Activated naive CD8-positive, alpha-beta T cell treated with anti-CD3 and anti-CD28 coated beads, Interleukin-2, amount 50 U/mL, for 24 hours (primary cell): ENCODE measurements around the gene SCT.
"Not testable (repeated sequence)": the region's sequence is repeated elsewhere in the genome, so short reads cannot be mapped to it uniquely, and the experiment has no call there.

Experiments
- ATAC-seq: fragments of 150-1000 bp; cut with Tn5 transposase; one replicate; pipeline ENCODE4 v1.10.0; 2021
- DNase-seq: peaks from one replicate; pipeline ENCODE4 v3.0.0; 2021
- H3K27ac Mint-ChIP-seq: one replicate; pipeline ENCODE4 v1.8.0; 2021; ENCODE audit warnings: mild to moderate bottlenecking, mixed read lengths
- H3K27me3 Mint-ChIP-seq: one replicate; pipeline ENCODE4 v1.8.0; 2021; ENCODE audit warnings: mixed read lengths
- H3K36me3 Mint-ChIP-seq: one replicate; pipeline ENCODE4 v1.8.0; 2021; ENCODE audit warnings: low read depth, mixed read lengths
- H3K4me1 Mint-ChIP-seq: one replicate; pipeline ENCODE4 v1.8.0; 2021; ENCODE audit warnings: mixed read lengths
- H3K4me3 Mint-ChIP-seq: one replicate; pipeline ENCODE4 v1.8.0; 2021; ENCODE audit warnings: mild to moderate bottlenecking, moderate library complexity, mixed read lengths
- H3K9me3 Mint-ChIP-seq: one replicate; pipeline ENCODE4 v1.8.0; 2021; ENCODE audit warnings: mixed read lengths

SCT gene

GRCh38 chr11:626475-627307 lies at the start of gene SCT:
SCT (minus strand) TSS chr11:627181; CDS start chr11:627143, 38 bp downstream.
- Mint-ChIP-seq H3K27me3 (peaks cover 13% of the 10 kb centered on the region), H3K4me3 (no peak within 1 kb of the TSS), H3K9me3 (no peaks in the 10 kb centered on the region), H3K27ac (no peak within 1 kb of the TSS), H3K4me1 (peaks cover 23% of the 10 kb centered on the region), H3K36me3 (peaks cover 2% of the 10 kb centered on the region)
- no peak for ATAC-seq
- peak; percentile 12 for DNase-seq

DNA sequence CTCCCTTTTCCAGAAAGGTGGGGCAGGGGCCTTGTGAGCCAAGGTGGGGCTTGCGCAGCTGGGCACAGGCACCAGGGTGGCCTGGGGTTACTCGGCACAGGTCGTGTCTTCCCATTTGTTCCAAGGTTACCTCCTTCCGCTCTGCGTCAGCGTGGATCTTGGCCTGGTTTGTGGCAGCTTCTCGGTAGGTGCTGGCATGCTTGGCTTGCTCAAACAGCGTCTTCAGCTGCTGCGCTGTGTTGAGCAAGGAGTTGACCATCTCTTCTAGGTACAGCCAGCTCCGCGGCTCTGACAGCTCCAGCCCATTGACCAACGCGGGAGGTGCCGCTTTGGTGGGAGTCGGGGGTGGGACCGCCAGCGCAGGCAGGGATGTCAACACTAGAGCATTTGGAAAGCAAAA lies 47.4 kb upstream of the SCT start:
- Mint-ChIP-seq H3K27me3 (no peaks in the 10 kb centered on the region), H3K4me3 (no peak overlapping the region), H3K9me3 (no peaks in the 10 kb centered on the region), H3K36me3 (peaks cover 30% of the 10 kb centered on the region), H3K27ac (no peak overlapping the region), H3K4me1 (no peaks in the 10 kb centered on the region)
- DNase-seq: no peak
- ATAC-seq: no peak

DNA sequence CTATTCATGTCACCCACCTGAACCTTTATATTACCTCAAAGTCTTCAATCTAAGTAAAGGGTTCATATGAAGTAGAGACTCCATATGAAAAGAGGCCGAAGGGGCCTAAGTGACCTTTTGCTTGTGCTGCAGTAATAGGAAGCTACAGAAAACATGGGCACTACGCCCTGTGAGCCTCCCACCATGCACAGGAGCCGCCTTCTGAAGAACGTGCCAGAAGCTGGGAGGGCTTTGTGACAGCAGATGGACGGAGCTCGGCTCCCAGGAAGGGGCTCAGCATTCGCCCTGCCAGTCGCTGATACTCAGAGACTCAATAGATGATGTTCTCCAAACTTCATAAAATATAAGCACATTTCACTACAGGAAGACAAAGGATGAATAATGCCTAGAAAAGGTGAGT lies 46.9 kb upstream of the SCT start:
- Mint-ChIP-seq H3K9me3 (no peaks in the 10 kb centered on the region), H3K36me3 (peaks cover 30% of the 10 kb centered on the region), H3K4me3 (no peak overlapping the region), H3K4me1 (no peaks in the 10 kb centered on the region), H3K27ac (no peak overlapping the region), H3K27me3 (no peaks in the 10 kb centered on the region)
- DNase-seq (no peak), ATAC-seq (no peak)

- DNase-seq: no peak
- no peak overlapping the region for H3K4me3 Mint-ChIP-seq
- H3K36me3 Mint-ChIP-seq: peaks cover 9% of the 10 kb centered on the region
- ATAC-seq: no peak
- no peaks in the 10 kb centered on the region for H3K27me3 Mint-ChIP-seq
- no peaks in the 10 kb centered on the region for H3K9me3 Mint-ChIP-seq
- peak overlapping the region; percentile 25 for H3K27ac Mint-ChIP-seq
- H3K4me1 Mint-ChIP-seq: no peaks in the 10 kb centered on the region
Observed at GRCh38 chr11:665704-666281, 38.8 kb upstream of the SCT start.

DNA sequence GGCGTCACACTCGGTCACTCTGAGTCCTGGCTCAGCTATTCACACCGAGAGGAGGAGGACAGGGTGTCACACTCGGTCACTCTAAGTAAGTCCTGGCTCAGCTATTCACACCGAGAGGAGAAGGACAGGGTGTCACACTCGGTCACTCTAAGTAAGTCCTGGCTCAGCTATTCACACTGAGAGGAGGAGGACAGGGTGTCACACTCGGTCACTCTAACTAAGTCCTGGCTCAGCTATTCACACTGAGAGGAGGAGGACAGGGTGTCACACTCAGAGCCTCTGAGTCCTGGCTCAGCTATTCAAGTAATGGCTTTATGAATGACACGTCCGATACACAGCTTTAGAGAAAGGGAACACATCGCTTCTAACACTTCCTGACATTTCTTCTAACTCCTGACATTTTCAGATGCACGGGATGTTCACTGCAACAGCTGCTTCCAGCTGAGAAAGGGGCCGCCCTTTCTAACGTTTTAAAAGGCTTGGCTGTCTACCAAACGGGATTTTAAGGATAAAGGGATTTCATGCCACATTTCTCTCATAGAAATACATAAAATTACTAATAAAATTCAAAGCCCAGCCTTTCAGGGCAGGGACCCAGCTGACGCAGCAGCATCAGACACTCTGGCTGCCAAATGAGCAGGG lies 38.2 kb upstream of the SCT start:
- Mint-ChIP-seq H3K9me3 (no peaks in the 10 kb centered on the region), H3K36me3 (peaks cover 9% of the 10 kb centered on the region), H3K27me3 (no peaks in the 10 kb centered on the region), H3K4me1 (no peaks in the 10 kb centered on the region), H3K27ac (no peak overlapping the region), H3K4me3 (no peak overlapping the region)
- ATAC-seq (no peak), DNase-seq (no peak)

DNA sequence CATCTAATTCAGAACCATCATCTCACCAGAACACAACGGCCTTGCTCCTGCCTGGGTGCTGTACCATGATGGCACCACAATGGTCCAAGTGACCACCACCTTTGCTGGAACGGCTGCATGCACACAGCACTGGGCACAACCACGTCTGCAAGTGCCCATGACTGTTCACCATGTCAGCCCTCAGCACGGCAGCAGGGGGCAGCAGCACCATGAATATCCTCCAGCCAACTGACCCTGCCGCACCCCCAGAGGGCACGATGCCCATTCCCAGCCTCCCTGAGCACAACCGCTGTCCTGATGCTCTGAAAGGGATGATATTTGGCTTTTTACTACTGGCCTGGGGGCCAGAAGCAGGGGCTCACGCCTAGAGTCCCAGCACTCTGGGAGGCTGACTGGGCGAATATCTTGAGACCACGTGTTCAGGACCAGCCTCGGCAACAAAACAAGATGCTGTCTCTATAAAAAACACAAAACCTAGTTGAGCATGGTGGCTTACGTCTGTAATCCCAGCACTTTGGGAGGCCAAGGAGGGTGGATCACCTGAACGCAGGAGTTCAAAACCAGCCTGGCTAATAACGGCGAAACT lies 35.8 kb upstream of the SCT start:
- Mint-ChIP-seq H3K4me3 (no peak overlapping the region), H3K36me3 (peaks cover 11% of the 10 kb centered on the region), H3K27ac (no peak overlapping the region), H3K4me1 (no peaks in the 10 kb centered on the region), H3K9me3 (no peaks in the 10 kb centered on the region), H3K27me3 (no peaks in the 10 kb centered on the region)
- DNase-seq: peak; percentile 51
- peak; percentile 57 for ATAC-seq

DNA sequence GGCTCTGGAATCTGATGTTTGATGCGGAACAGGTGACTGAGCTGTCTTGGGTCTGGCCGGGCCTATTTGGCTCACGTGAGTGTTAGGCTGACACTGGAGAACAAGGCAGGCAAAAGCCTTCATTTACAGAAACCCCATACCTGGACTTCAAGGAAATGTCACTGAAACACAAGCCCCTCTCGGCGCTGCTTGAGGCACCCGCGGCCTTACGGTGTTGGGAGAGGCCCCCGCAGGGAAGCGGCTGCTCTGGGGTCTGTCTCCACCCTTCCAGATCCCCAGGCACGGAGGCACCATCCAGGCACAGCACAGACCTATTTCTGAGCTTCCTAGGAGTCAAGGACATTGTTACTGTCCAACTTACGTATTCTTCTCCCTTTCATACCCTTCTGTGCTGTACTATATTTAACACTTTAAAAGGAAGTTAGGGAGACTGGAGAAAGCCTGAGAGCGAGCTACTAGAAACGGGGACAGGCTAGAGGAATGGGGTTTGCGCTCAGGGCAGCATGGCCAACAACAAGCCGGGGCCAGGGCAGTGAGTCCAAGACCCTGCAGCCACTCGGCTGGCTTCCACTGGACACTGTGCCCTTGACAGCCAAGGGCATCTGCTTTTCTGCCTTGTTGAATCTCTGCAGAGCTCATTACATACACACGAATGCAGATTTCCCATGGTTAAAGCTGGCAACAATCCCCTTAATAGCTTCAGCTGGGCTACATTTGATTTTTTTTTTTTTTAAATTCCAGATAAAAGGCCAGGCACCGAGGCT lies 33.9 kb upstream of the SCT start:
- no peaks in the 10 kb centered on the region for H3K27me3 Mint-ChIP-seq
- H3K4me3 Mint-ChIP-seq: no peak overlapping the region
- ATAC-seq (no peak), DNase-seq (no peak)
- H3K36me3 Mint-ChIP-seq: peaks cover 8% of the 10 kb centered on the region
- no peak overlapping the region for H3K27ac Mint-ChIP-seq
- H3K9me3 Mint-ChIP-seq: no peaks in the 10 kb centered on the region
- H3K4me1 Mint-ChIP-seq: no peaks in the 10 kb centered on the region

DNA sequence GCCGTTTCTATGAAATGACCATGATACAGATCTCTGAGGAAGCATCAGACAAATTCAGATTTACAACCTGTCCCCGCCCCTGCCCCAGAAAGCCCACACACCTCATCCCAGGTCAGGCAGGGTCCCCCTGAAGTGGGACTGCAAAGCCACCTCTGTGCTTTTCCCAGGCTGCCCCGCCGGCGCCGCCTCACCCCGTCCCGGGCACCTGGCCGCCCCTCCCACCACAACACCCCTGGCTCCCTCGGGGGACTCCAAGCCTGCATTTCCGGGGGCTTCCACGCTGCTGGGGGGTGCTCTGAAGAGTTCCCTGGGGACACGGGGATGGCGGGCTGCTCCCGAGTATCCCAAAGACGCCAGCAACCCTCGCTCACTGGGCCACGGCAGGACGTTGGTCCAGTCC lies 33.3 kb upstream of the SCT start:
- no peak for ATAC-seq
- no peaks in the 10 kb centered on the region for H3K4me1 Mint-ChIP-seq
- H3K27me3 Mint-ChIP-seq: no peaks in the 10 kb centered on the region
- H3K4me3 Mint-ChIP-seq: no peak overlapping the region
- no peak for DNase-seq
- peaks cover 8% of the 10 kb centered on the region for H3K36me3 Mint-ChIP-seq
- no peak overlapping the region for H3K27ac Mint-ChIP-seq
- no peaks in the 10 kb centered on the region for H3K9me3 Mint-ChIP-seq

DNA sequence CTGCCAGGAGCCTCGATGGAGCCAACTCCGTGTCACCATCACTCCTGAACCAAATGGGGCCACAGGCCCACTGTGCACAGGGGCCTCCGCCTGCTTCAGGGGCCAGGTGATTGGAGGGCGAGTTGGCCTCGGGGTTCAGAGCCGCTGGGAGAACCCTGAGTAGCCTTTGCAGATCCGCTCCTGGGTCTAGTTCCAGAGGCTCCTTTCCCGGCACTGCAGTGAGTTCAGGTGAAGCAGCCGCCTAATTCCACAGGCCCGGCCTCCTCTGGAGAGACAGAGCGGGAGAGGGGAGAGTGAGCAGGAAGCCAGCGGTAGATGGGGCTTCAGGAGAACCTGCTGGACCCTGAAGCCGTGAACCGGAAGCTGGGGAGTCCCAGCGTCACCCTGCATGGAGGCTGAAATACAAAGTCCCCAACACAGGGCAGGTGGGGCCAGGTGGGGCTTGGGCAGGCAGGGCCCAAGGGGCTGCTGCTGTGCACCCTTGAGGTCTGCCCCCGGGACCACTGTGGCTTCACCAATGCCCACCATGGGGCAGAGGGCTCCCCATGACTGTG lies 32.6 kb upstream of the SCT start:
- ATAC-seq (no peak), DNase-seq (no peak)
- no peaks in the 10 kb centered on the region for H3K27me3 Mint-ChIP-seq
- peaks cover 8% of the 10 kb centered on the region for H3K36me3 Mint-ChIP-seq
- no peak overlapping the region for H3K4me3 Mint-ChIP-seq
- H3K27ac Mint-ChIP-seq: no peak overlapping the region
- H3K4me1 Mint-ChIP-seq: no peaks in the 10 kb centered on the region
- no peaks in the 10 kb centered on the region for H3K9me3 Mint-ChIP-seq

DNA sequence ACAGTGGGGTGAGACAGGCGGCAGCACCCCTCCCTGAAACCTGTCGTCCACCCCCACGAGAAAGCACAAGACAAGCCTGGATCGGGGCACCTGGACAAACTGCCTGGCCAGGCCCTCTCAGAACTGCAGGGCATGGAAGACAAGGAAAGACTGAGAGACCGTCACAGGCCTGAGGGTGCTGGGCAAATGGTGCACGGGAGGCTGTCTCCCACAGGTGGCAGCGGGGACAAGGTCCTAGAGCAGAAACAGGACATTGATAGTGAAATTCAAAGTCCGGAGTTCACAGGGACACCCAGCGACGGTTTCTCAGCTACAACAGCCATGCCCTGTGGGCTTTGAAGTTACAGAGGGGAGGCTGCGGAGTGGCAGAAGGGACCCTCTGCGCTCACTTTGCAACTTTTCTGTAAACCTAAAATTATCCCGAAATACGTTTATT lies 30.7 kb upstream of the SCT start:
- ATAC-seq (no peak), DNase-seq (no peak)
- no peaks in the 10 kb centered on the region for H3K9me3 Mint-ChIP-seq
- no peak overlapping the region for H3K27ac Mint-ChIP-seq
- H3K4me1 Mint-ChIP-seq: no peaks in the 10 kb centered on the region
- H3K36me3 Mint-ChIP-seq: peaks cover 8% of the 10 kb centered on the region
- H3K27me3 Mint-ChIP-seq: no peaks in the 10 kb centered on the region
- no peak overlapping the region for H3K4me3 Mint-ChIP-seq

DNA sequence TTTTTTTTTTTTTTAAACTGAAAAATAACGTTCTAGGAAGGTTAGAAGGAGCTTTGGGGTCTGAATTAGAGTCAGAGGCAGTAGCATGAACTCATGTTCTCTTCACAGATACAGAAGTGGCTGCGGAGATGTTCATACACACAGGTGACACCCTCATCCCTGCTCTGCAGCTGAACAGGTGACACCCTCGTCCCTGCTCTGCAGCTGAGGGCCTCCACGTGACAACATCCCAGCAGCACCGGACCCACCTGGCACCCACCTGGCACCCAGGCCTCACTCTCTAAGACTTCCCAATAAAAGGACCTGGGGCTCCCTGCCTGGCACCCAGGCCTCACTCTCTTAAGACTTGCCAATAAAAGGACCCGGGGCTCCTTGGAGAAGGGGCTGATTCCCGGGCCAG lies 29.9 kb upstream of the SCT start:
- Mint-ChIP-seq H3K27ac (no peak overlapping the region), H3K9me3 (no peaks in the 10 kb centered on the region), H3K4me3 (no peak overlapping the region), H3K27me3 (no peaks in the 10 kb centered on the region), H3K36me3 (peaks cover 8% of the 10 kb centered on the region), H3K4me1 (no peaks in the 10 kb centered on the region)
- DNase-seq (no peak), ATAC-seq (no peak)

DNA sequence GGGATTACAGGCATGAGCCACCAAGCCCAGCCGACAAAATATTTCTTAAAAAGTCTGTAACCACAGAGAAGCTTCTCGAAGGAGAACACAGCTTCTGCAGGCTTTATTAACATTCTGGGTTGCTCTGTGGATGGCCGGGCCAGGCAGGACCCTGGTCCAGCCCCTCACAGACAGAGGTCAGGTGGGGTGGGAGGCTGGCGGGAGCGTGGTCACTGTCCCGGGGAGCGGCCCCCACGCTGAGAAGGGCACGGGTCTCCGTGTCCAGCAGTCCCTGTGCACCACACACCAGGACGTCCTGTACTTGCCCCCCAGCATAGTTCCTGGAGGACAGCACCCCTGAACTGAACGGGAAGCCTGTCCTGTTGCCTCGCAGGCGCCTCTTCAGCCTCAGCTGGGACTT lies 29.4 kb upstream of the SCT start:
- Mint-ChIP-seq H3K4me1 (no peaks in the 10 kb centered on the region), H3K4me3 (no peak overlapping the region), H3K27me3 (no peaks in the 10 kb centered on the region), H3K27ac (no peak overlapping the region), H3K36me3 (peaks cover 9% of the 10 kb centered on the region), H3K9me3 (no peaks in the 10 kb centered on the region)
- ATAC-seq (no peak), DNase-seq (no peak)

GRCh38 chr11:655036-655726 lies 28.2 kb upstream of the SCT start:
- ATAC-seq (no peak), DNase-seq (no peak)
- Mint-ChIP-seq H3K4me1 (no peaks in the 10 kb centered on the region), H3K4me3 (no peak overlapping the region), H3K9me3 (no peaks in the 10 kb centered on the region), H3K36me3 (peaks cover 10% of the 10 kb centered on the region), H3K27ac (no peak overlapping the region), H3K27me3 (no peaks in the 10 kb centered on the region)

GRCh38 chr11:654444-654843 lies 27.5 kb upstream of the SCT start:
- not testable (repeated sequence) for DNase-seq, H3K27ac Mint-ChIP-seq, H3K27me3 Mint-ChIP-seq, H3K36me3 Mint-ChIP-seq, H3K4me3 Mint-ChIP-seq, H3K4me1 Mint-ChIP-seq, H3K9me3 Mint-ChIP-seq, ATAC-seq
